HEK293 (cell line): ENCODE data around the gene GPR35.
"Not testable (repeated sequence)": the region's sequence is repeated elsewhere in the genome, so short reads cannot be mapped to it uniquely, and the experiment has no call there.

Experiments
- CTCF ChIP-seq: fragments of 450-650 bp; formaldehyde crosslinking; IDR thresholded peaks from 2 replicates; pipeline ENCODE4 v1.5.1; 2016; ENCODE audit warnings: missing biosample characterization, missing genetic modification characterization
- PRDM4 ChIP-seq: fragments of 450-650 bp; formaldehyde crosslinking; IDR thresholded peaks from 2 replicates; pipeline ENCODE4 v1.5.1; 2017; ENCODE audit warnings: missing biosample characterization, missing genetic modification characterization
- SALL2 ChIP-seq: fragments of 450-650 bp; formaldehyde crosslinking; IDR thresholded peaks from 2 replicates; pipeline ENCODE4 v1.5.0; 2017; ENCODE audit warnings: missing biosample characterization, mild to moderate bottlenecking, missing genetic modification characterization, borderline replicate concordance
- YY1 ChIP-seq: fragments of 450-650 bp; formaldehyde crosslinking; IDR thresholded peaks from 2 replicates; pipeline ENCODE4 v1.5.1; 2018; ENCODE audit warnings: missing biosample characterization, missing genetic modification characterization
- ZNF140 ChIP-seq: fragments of 450-650 bp; formaldehyde crosslinking; IDR thresholded peaks from 2 replicates; pipeline ENCODE4 v1.5.1; 2016; ENCODE audit warnings: missing biosample characterization, missing genetic modification characterization
- ZNF146 ChIP-seq: fragments of 450-650 bp; formaldehyde crosslinking; IDR thresholded peaks from 2 replicates; pipeline ENCODE4 v1.5.1; 2016; ENCODE audit warnings: missing biosample characterization, missing genetic modification characterization
- ZNF362 ChIP-seq: fragments of 450-650 bp; formaldehyde crosslinking; IDR thresholded peaks from 2 replicates; pipeline ENCODE4 v1.5.1; 2016; ENCODE audit warnings: missing biosample characterization, missing genetic modification characterization
- ZNF398 ChIP-seq: fragments of 450-650 bp; formaldehyde crosslinking; IDR thresholded peaks from 2 replicates; pipeline ENCODE4 v1.5.1; 2017; ENCODE audit warnings: missing biosample characterization, missing genetic modification characterization
- ZNF416 ChIP-seq: fragments of 450-650 bp; formaldehyde crosslinking; IDR thresholded peaks from 2 replicates; pipeline ENCODE4 v1.5.1; 2016; ENCODE audit warnings: missing biosample characterization, missing genetic modification characterization
- ZNF692 ChIP-seq: fragments of 450-650 bp; formaldehyde crosslinking; IDR thresholded peaks from 2 replicates; pipeline ENCODE4 v1.5.1; 2016; ENCODE audit warnings: missing biosample characterization, missing genetic modification characterization
- ZNF704 ChIP-seq: fragments of 450-650 bp; formaldehyde crosslinking; IDR thresholded peaks from 2 replicates; pipeline ENCODE4 v1.5.1; 2016; ENCODE audit warnings: missing biosample characterization, missing genetic modification characterization
- ZNF792 ChIP-seq: fragments of 450-650 bp; formaldehyde crosslinking; IDR thresholded peaks from 2 replicates; pipeline ENCODE4 v1.5.1; 2016; ENCODE audit warnings: missing biosample characterization, missing genetic modification characterization

GRCh38 chr2:240659883-240660282, 34.6 kb downstream of the GPR35 start:
- TF ChIP-seq ZNF362; ZNF692 (tag by site-specific recombination); CTCF (tag by site-specific recombination); ZNF416; ZNF704 (tag by site-specific recombination); YY1 (tag by site-specific recombination); SALL2 (tag by site-specific recombination); ZNF146 (tag by site-specific recombination); PRDM4 (tag by site-specific recombination); ZNF792; ZNF398 (tag by site-specific recombination): not testable (repeated sequence)
- peak; percentile 30; the same call in 1 of the 2 replicates for TF ChIP-seq ZNF140 (tag by site-specific recombination)
